GM21423 (cell line): ENCODE results near the gene TGFB1.
"Not testable (repeated sequence)": the region's sequence is repeated elsewhere in the genome, so short reads cannot be mapped to it uniquely, and the experiment has no call there.

Experiments
- ATAC-seq: cut with Tn5 transposase; IDR thresholded peaks from one replicate; pipeline ENCODE4 v1.9.1; 2021; ENCODE audit warnings: mild to moderate bottlenecking, moderate library complexity; ENCODE audit not compliant: unreplicated experiment

TGFB1 gene

DNA sequence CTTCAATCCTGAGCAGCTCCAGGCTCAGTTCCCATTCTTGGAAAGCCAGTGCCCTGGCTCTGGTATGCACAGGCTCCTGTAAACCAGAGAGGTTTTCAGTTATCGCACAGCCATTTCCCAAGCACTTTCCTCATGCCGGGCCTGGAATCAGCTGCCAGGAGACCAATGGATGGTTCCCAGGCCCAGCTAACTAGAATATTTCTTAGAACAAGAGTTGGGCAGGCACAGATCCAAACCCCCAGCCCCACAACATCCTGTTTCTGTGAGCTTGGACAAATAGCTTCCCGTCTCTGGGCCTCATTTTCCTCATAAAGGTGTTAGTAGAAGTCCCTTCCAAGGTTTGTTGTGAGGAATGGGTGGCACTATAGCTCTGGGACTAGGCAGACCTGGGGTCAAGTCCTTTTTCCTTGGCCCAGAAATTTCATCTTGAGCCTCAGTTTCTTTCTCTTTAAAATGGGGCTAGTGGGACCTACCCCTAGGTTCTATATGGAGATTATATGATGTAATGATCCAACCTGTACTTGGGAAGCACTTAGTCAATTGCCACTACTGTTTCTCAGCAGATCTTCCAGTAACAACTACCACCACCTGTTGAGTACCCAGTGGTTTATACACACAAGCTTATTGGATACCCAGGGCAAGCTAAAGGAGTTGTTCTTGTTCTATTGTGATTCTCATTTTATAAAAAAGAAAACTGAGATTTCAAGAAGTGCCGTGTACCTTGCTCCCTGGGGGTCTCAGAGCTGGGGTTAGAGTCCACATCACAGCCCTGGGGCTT lies 48.8 kb downstream of the TGFB1 start:
- no peak for ATAC-seq

DNA sequence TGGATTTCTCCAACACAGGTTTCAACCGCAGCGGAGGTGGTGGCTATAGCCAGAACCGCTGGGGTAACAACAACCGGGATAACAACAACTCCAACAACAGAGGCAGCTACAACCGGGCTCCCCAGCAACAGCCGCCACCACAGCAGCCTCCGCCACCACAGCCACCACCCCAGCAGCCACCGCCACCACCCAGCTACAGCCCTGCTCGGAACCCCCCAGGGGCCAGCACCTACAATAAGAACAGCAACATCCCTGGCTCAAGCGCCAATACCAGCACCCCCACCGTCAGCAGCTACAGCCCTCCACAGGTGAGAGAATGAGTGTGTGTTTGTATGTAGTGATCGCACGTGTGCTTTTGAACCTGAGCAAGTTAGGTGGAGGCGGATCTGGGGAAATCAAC lies 49.8 kb downstream of the TGFB1 start:
- ATAC-seq, result no peak

DNA sequence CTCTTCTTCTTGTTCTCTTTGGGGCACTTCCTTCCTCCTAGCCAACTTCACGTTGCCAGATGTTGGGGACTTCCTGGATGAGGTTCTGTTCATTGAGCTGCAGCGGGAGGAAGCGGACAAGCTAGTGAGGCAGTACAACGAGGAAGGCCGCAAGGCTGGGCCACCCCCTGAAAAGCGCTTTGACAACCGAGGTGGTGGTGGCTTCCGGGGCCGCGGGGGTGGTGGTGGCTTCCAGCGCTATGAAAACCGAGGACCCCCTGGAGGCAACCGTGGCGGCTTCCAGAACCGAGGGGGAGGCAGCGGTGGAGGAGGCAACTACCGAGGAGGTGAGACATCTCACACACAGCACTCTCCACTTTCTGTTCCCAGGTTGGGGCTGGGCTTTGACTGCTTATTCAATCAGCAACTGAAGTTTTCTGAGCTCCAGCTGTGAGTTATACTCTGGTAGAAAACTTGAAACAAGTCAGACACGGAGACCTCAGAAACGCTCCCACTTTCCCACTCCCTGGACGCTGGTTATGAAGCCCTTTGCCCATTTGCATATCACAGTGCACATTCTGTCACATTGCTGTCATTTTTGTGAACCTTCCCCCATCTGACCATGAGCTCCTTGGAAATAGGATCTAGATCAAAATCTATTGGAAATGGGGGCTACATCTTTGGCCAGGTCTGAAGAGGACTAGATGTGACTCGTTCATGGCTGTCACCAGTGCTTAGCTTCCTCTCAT lies 50.9 kb downstream of the TGFB1 start:
- no peak for ATAC-seq

DNA sequence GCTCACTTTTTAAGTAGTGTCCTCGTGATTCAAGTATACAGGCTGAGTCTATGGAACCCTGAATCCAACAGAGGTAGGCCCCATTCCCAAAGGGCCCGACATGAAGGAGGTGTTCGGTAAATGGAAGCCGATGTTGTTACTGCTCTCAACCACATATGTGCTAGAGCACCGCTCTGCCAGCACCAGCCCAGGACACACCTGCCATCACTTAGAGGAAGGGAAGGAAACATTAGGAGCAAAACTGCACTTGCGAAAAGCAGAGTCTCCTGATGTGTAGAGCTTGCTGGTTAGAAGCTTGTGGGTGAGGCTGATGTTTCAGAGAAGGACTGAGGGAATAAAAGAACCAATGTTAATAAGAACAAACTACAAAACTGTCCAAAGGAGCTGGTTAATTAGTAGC lies 53.2 kb downstream of the TGFB1 start:
- ATAC-seq, result no peak

DNA sequence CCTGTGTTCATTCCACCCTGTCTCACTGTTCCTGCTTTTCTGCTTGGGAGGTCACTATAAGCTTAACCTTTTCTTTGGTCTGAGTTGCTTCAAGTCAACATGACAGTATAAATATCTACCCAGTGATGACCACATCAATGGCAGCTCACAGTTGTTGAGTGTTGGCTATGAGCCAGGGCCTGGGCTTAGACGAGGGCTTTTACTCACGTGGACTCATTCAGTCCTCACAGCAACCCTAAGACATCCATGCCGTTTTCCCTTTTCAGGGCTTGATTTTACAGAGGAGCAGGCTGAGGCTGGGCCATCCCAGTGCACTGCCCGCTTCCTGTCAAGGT lies 54.0 kb downstream of the TGFB1 start:
- no peak for ATAC-seq

DNA sequence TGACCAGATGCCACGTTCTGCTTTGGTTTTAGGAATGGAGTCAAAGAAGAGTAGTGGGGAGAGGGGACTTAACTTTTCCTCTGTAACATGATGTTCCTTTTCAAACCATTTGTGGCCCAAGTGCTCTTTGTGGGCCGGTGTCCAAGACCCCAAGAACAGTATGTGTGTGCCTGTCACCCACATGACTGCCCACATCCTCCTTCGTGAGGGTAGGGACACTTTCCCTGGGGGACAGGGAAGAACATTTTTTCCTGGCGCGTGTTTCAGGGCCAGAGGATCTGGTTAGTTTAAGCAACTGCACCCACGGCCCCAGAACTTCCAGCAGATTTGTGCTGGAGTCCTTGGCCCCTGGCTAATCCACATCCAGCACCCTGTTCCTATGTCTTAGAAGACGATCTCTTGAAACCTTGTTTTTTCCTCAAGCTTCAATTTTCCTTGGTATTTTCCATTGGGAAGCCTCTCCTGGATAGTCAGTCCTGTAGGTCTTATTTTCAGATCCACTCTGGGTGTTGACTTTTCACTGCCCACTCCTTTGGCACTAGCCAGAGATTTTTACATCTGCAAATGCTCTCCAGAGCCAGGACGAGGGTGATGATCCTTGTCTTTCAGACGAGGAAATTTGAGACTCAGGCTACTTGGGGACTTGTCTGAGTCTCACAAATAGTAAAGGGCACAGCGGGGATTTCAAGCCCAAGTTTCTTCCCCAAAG lies 54.5 kb downstream of the TGFB1 start:
- no peak for ATAC-seq

DNA sequence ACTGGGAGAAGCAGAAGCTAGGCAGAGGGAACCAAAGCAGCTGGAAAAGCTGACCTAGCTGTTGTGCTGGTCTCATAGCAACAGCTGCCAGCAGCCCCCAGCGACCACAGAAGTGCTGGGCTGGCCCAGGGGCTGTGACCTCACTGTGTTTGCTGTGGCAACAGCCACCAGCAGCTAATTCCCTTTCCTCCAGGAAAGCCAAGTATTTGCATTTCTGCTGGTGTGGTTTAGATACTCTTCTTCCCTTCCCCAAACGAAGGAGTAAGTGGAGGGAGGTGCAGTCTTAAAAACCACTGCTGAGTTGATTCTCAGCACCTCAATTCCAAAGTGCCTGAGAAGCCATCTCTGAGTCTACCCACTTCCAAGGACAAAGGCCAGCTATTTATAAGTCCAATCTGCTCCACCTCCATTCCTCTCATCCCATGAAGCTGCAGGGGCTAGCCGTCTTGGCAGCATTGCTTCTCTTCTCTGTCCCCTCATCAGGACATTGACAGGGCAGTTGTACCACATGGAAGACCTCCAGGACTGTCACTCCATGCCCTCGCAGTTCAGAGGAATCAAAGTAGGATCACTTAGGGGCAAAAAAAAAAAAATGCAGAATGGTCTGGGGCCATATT lies 55.3 kb downstream of the TGFB1 start:
- no peak for ATAC-seq

DNA sequence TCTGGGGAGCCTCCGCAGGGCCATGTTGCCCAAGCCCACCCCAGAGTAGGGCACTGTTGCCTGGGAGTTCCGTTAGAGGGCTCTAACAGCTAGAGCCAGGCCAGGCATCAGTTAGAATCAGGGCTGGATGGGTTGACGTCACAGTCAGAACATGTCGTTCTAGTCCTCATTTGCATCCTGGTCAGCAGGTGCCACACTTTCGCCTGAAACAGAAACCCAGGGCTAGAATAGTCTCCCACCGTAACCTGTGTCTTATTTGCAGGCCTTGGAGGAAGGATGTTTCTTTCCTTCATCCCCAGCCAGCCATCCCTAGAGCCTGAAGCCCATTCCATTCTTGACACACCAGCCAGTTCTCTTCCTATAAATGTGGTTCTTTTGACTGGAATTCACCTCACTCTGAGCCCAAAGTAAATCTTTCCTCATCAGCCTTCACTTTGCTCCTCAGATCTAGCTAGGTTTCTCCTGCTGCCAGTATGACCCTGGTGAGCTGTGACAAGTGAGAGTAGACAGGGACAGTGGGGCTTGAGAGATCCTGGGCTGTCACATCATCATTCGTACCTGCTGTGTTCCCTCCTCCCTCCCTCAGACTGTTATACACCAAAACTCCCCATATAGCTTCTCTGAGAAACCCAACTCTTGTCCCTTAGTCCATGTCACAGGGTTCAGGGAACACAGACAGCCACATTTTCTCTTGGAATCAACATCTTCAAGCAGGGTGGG lies 55.9 kb downstream of the TGFB1 start:
- ATAC-seq, result peak; percentile 67

DNA sequence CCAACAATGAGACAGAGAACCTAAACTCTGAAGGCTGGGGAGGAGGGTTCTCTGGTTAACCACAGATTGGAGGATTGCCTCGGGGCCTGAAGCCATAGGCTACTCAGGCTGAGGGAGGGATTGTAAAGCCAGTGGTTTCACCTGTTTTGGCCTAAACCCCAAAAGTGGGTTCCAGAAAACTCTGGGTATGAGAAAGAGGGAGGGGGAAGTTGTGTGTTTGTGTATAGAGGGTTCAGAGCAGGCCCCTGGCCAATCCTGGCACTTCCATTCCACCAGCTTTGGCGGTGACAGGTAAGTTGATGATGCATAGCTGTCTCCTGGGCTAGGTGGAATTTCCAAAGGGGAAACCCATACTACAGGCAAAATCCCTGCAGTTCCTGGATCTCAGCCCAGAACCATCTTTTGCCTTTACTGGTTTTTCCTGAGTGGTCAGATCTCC lies 57.3 kb downstream of the TGFB1 start:
- no peak for ATAC-seq

DNA sequence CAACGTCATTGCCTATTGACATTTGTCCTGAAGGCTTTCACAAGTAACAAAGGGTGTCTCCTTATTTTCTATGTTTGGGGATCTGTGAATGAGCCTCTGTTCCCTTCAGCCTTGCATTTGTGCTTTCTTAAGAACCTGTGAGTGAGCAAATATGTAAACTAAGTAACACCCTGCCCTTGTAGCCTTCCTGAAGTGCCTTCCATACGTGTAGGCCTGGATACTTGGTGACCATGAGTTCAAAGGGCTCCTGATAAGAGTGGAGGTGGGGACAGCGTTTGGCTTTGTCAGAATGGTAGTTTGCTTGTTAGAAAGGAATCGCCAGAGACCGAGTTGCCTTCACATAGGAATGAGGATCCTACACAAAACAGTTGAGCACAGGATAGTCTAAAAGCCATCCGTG lies 58.2 kb downstream of the TGFB1 start:
- no peak for ATAC-seq

DNA sequence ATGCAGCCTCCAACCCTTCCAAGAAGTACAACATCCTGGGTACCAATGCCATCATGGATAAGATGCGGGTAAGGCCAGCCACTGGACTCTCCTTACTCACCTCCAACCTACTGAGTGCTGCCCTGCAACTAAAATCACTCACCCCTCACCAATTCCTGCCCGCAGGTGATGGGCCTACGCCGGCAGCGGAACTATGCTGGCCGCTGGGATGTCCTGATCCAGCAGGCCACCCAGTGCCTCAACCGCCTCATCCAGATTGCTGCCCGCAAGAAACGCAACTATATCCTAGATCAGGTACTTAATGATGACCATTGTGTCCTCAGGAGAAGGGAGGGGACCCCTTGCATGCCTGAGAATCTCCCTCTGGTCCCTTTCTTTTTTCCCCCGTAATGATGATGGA lies 59.3 kb downstream of the TGFB1 start:
- no peak for ATAC-seq

DNA sequence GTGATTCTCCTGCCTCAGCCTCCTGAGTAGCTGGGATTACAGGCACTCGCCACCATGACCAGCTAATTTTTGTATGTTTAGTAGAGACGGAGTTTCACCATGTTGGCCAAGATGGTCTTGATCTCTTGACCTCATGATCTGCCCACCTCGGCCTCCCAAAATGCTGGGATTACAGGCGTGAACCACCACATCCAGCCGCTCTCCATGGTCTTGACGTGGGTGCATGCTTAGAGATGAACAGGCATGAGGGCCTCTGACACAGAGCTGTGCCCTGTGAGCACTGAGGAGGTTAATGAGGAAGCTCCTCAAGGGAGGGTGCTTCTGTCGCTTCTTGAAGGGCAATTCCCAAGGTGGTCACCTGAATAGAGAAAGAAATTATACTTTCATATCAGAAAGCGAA lies 63.9 kb downstream of the TGFB1 start:
- not testable (repeated sequence) for ATAC-seq

DNA sequence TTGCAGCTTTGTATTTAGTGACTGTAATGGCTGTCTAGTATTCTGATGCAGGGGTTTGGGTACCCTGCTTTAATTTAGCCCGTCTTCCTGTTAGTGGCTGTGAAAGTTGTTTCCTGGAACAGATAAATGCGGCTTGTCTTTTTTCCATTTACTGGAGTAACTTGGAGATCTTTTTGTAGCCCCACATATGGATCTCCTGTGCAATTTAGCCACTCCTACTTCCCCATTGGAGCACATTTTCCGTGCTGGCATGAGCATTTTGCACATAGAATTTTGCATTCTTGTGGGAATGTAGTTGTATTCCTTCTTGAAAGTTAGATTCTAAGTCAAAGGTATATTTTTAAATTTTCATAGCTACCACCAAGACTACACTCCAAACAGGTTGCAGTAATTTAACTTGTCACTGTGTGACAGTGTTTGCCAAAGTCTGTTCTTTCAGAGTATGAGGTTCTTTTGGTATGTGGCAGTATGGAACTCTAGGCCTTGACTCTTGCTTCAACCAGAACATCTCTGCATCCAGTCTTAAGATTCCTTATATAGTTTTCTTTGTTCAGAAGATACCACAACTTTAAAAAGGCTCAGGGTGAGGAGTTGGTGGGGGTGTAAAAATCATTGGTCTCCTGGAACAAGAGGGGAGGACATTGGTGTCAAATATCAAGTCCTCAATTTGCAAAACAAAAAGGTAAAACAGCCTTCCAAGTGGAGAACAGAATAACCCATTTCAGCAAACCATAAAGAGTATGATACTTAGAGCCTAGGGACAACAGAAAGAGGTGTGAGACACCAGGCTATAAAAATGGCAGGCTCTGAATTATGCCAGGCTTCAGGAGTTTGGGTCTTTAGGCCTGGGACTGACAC lies 64.8 kb downstream of the TGFB1 start:
- ATAC-seq, result no peak
